GM23248 (cell line): Measurements from ENCODE around the gene PIGQ. TPM values are rescaled to one million over a fixed set of nuclear protein-coding genes. Genes with fewer than 3 reads are reported as not detected.

Source experiments
- DNase-seq: peaks from one replicate; pipeline ENCODE4 v3.0.0-alpha.2; 2015
- H2AFZ ChIP-seq: fragments of 200-600 bp; sonication (generic); 2 replicates; pipeline ENCODE4 v1.6.1; 2016; ENCODE audit warnings: antibody characterized with exemption
- H3F3A ChIP-seq: fragments of 200-600 bp; sonication (generic); 2 replicates; pipeline ENCODE4 v1.6.1; 2016; ENCODE audit warnings: mild to moderate bottlenecking, antibody characterized with exemption, mixed run types; ENCODE audit not compliant: insufficient read depth
- H3K27ac ChIP-seq: fragments of 200-600 bp; sonication (generic); 2 replicates; pipeline ENCODE4 v1.5.1; 2016; ENCODE audit warnings: mild to moderate bottlenecking
- H3K27me3 ChIP-seq: fragments of 200-600 bp; sonication (generic); replicated peaks from 2 replicates; pipeline ENCODE4 v1.6.1; 2016; ENCODE audit warnings: mild to moderate bottlenecking; ENCODE audit not compliant: insufficient read depth
- H3K36me3 ChIP-seq: fragments of 200-600 bp; sonication (generic); 2 replicates; pipeline ENCODE4 v1.6.1; 2016; ENCODE audit warnings: low read depth, mild to moderate bottlenecking
- H3K4me1 ChIP-seq: fragments of 200-600 bp; sonication (generic); 2 replicates; pipeline ENCODE4 v1.6.1; 2016; ENCODE audit warnings: mild to moderate bottlenecking; ENCODE audit not compliant: insufficient read depth
- H3K4me2 ChIP-seq: fragments of 200-600 bp; sonication (generic); one replicate; pipeline ENCODE4 v1.6.1; 2016; ENCODE audit warnings: mild to moderate bottlenecking; ENCODE audit not compliant: unreplicated experiment
- H3K4me3 ChIP-seq: fragments of 200-600 bp; sonication (generic); 2 replicates; pipeline ENCODE4 v1.5.1; 2016; ENCODE audit warnings: mild to moderate bottlenecking
- H3K79me2 ChIP-seq: fragments of 200-600 bp; sonication (generic); 2 replicates; pipeline ENCODE4 v1.6.1; 2016; ENCODE audit warnings: mild to moderate bottlenecking; ENCODE audit not compliant: insufficient read depth
- H3K9ac ChIP-seq: fragments of 200-600 bp; sonication (generic); 2 replicates; pipeline ENCODE4 v1.6.1; 2016; ENCODE audit warnings: mild to moderate bottlenecking
- H3K9me2 ChIP-seq: fragments of 200-600 bp; sonication (generic); 2 replicates; pipeline ENCODE4 v1.6.1; 2016; ENCODE audit warnings: mixed run types, mild to moderate bottlenecking, moderate library complexity; ENCODE audit not compliant: insufficient read depth
- H3K9me3 ChIP-seq: fragments of 200-600 bp; sonication (generic); one replicate; pipeline ENCODE4 v1.6.1; 2017; ENCODE audit warnings: low read depth
- H4K20me1 ChIP-seq: fragments of 200-600 bp; sonication (generic); 2 replicates; pipeline ENCODE4 v1.6.0; 2016; ENCODE audit not compliant: insufficient read depth
- EZH2 ChIP-seq: fragments of 200-600 bp; sonication (generic); IDR thresholded peaks from 2 replicates; pipeline ENCODE4 v1.6.1; 2018; ENCODE audit warnings: antibody characterized with exemption, mild to moderate bottlenecking; ENCODE audit not compliant: insufficient read depth, poor library complexity, severe bottlenecking
- EZH2phosphoT487 ChIP-seq: fragments of 200-600 bp; sonication (generic); IDR thresholded peaks from 2 replicates; pipeline ENCODE4 v1.6.1; 2018; ENCODE audit warnings: antibody characterized with exemption, moderate library complexity, mild to moderate bottlenecking, low read depth; ENCODE audit not compliant: insufficient read depth
- WGBS, 2 experiments: methylation state at CpG; one replicate each; pipeline ENCODE4 v1.1.6; 2015 to 2017; ENCODE audit warnings: low lambda C conversion rate in 2 of 2, low coverage in 1 of 2; ENCODE audit errors: missing lambda C conversion rate in 2 of 2; 5-methylcytosine and 5-hydroxymethylcytosine counted together
- in situ Hi-C: fragments of 300-500 bp; cut with MboI; formaldehyde crosslinking; loops from 2 replicates; pipeline ENCODE4 v1.15.0; 2020
- polyA plus RNA-seq: library from polyadenylated mRNA; unstranded; fragments of >200 nt; fragmentation: Nextera tagmentation; extraction: Ambion mirVana; gene quantifications from 2 replicates; pipeline ENCODE4 v1.2.1, GENCODE V29; 2016
- total RNA-seq: library from RNA; depleted of rRNA; stranded (reverse); fragments of >200 nt; shearing (Covaris generic); gene quantifications from 2 replicates; pipeline ENCODE4 v1.2.3, GENCODE V29; 2014

PIGQ gene
- total and polyA plus RNA-seq, 2 experiments from 2014 or later: 31.6 to 35.0 TPM

- Histone ChIP-seq H3K4me1 (peaks cover 17% of the 10 kb centered on the region), H3K79me2 (no peaks in the 10 kb centered on the region), H3K9me2 (no peaks in the 10 kb centered on the region), H3K4me2 (peak overlapping the region; percentile 75), H3K36me3 (no peaks in the 10 kb centered on the region), H3K9me3 (no peaks in the 10 kb centered on the region), H3F3A (no peaks in the 10 kb centered on the region), H3K9ac (peak overlapping the region; percentile 78), H3K4me3 (peak overlapping the region; percentile 63), H2AFZ (peak overlapping the region; percentile 43; the same call in 1 of the 2 replicates), H3K27ac (peak overlapping the region; percentile 86), H3K27me3 (peaks cover 8% of the 10 kb centered on the region; the same call in 1 of the 2 replicates), H4K20me1 (no peaks in the 10 kb centered on the region)
- no peak for TF ChIP-seq EZH2phosphoT487
- TF ChIP-seq EZH2: no peak
- DNase-seq: peak; percentile 92
- in situ Hi-C loops: no loop called here
- WGBS, 2 experiments: 4 to 6% methylated on average over 48 to 53 of the region's 54 CpGs
Observed at GRCh38 chr16:554640-555365, 15.0 kb upstream of the PIGQ start.

- Histone ChIP-seq H3F3A (no peaks in the 10 kb centered on the region), H3K79me2 (no peaks in the 10 kb centered on the region), H3K9ac (peak overlapping the region; percentile 78), H2AFZ (no peak overlapping the region), H3K27me3 (peaks cover 10% of the 10 kb centered on the region; the same call in 1 of the 2 replicates), H3K36me3 (no peaks in the 10 kb centered on the region), H3K4me3 (peak overlapping the region; percentile 63; the same call in 1 of the 2 replicates), H3K27ac (peak overlapping the region; percentile 86), H3K4me1 (peaks cover 17% of the 10 kb centered on the region), H4K20me1 (no peaks in the 10 kb centered on the region), H3K9me3 (no peaks in the 10 kb centered on the region), H3K4me2 (peak overlapping the region; percentile 75), H3K9me2 (no peaks in the 10 kb centered on the region)
- TF ChIP-seq EZH2phosphoT487 (no peak), EZH2 (no peak)
- DNase-seq: peak; percentile 20
- in situ Hi-C loops: no loop called here
- 82 to 86% methylated on average over 27 to 32 of the region's 32 CpGs for WGBS, 2 experiments
Observed at GRCh38 chr16:555528-556473, 14.0 kb upstream of the PIGQ start.

- Histone ChIP-seq H4K20me1 (no peaks in the 10 kb centered on the region), H2AFZ (no peak overlapping the region), H3F3A (no peaks in the 10 kb centered on the region), H3K4me3 (no peak overlapping the region), H3K4me2 (no peak overlapping the region), H3K4me1 (peaks cover 17% of the 10 kb centered on the region), H3K27me3 (peaks cover 13% of the 10 kb centered on the region; the same call in 1 of the 2 replicates), H3K27ac (no peak overlapping the region), H3K36me3 (no peaks in the 10 kb centered on the region), H3K9me3 (no peaks in the 10 kb centered on the region), H3K9ac (no peak overlapping the region), H3K79me2 (no peaks in the 10 kb centered on the region), H3K9me2 (no peaks in the 10 kb centered on the region)
- WGBS, 2 experiments: 85 to 91% methylated on average over 19 to 32 of the region's 32 CpGs
- DNase-seq: no peak
- no peak for TF ChIP-seq EZH2
- TF ChIP-seq EZH2phosphoT487: no peak
- in situ Hi-C loops: no loop called here
Observed at GRCh38 chr16:556474-557173, 13.1 kb upstream of the PIGQ start.
